ENCODE data around the gene COL4A4. TPM values are rescaled to one million over a fixed set of nuclear protein-coding genes. Genes with fewer than 3 reads are reported as not detected.

The COL4A4 gene
- total and polyA plus RNA-seq, 2 of the 13 experiments (the other 11 are each of a cell fraction or from before 2014, with no cell fraction given): not detected

DNA sequence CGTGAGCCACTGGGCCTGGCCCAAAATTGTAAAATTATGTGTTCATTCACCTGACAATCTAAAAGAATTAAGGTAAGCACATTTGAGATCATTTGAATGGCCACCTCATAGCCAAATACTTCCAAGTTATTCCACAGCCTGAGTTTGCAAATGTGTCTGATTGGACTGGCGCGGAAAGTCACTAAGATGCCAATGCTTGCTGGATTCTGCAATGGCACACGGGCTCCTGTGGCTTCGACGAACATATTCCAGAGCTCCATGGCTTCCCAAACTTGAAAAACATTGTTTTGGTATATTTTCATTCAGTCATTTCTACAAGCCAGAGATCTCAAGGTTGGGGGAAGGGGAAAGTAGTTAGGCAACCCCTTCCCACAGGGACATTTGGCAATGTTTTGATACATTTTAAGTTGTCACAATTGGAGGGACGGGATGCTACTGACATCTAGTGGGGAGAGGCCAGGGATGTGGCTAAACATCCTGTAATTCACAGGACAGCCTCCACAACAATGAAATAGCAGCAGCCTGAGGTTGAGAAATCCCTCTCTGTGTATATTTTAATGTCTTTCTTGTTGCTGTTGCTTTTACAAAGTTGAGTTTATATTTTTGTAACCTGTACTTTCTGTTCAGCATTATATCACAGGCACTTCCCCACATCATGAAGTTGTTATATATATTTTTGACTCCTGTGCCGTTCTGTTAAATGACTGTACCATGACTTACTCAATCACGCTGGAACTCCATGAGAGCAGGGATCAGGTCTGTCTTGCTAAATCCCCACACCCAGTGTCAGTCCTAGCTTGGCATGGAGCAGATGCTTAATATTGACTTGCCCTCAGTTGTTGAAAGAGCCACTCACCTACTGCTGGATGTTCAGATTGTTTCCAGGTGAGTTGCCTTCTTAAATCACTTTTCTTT, 56.9 kb downstream of the COL4A4 start (continued):
- TF ChIP-seq, protein P1, sequence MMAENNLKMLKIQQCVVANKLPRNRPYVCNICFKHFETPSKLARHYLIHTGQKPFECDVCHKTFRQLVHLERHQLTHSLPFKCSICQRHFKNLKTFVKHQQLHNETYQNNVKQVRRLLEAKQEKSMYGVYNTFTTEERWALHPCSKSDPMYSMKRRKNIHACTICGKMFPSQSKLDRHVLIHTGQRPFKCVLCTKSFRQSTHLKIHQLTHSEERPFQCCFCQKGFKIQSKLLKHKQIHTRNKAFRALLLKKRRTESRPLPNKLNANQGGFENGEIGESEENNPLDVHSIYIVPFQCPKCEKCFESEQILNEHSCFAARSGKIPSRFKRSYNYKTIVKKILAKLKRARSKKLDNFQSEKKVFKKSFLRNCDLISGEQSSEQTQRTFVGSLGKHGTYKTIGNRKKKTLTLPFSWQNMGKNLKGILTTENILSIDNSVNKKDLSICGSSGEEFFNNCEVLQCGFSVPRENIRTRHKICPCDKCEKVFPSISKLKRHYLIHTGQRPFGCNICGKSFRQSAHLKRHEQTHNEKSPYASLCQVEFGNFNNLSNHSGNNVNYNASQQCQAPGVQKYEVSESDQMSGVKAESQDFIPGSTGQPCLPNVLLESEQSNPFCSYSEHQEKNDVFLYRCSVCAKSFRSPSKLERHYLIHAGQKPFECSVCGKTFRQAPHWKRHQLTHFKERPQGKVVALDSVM (CRISPR knock-in tag; IDR thresholded peaks at IDR 0.05): no peak
- TF ChIP-seq EP300 (IDR thresholded peaks at IDR 0.05; ENCODE audit: low read depth in 2 of 2, low read length in 2 of 2) (no peak), EP300 (CRISPR knock-in tag; IDR thresholded peaks at IDR 0.05; ENCODE audit: borderline replicate concordance) (no peak), FOXO1 (CRISPR knock-in tag; IDR thresholded peaks at IDR 0.05) (0 out of 2 replicates have a peak, but pooled peaks have one; percentile 33), REPIN1 (CRISPR knock-in tag; IDR thresholded peaks at IDR 0.05; ENCODE audit: borderline replicate concordance, low read depth) (no peak), ZNF292 (CRISPR knock-in tag; IDR thresholded peaks at IDR 0.05; ENCODE audit: borderline replicate concordance, low read depth) (no peak), ZNF12 (CRISPR knock-in tag; IDR thresholded peaks at IDR 0.05) (0 out of 2 replicates have a peak, but pooled peaks have one; percentile 21), RBM22 (optimal IDR thresholded peaks at IDR 0.05; ENCODE audit: low read length) (no peak), SATB2 (CRISPR knock-in tag; IDR thresholded peaks at IDR 0.05) (no peak), TP53 (CRISPR knock-in tag; conservative IDR thresholded peaks at IDR 0.05) (no peak), ZNF850 (CRISPR knock-in tag; conservative IDR thresholded peaks at IDR 0.05) (no peak)
- TF ChIP-seq, protein P2, sequence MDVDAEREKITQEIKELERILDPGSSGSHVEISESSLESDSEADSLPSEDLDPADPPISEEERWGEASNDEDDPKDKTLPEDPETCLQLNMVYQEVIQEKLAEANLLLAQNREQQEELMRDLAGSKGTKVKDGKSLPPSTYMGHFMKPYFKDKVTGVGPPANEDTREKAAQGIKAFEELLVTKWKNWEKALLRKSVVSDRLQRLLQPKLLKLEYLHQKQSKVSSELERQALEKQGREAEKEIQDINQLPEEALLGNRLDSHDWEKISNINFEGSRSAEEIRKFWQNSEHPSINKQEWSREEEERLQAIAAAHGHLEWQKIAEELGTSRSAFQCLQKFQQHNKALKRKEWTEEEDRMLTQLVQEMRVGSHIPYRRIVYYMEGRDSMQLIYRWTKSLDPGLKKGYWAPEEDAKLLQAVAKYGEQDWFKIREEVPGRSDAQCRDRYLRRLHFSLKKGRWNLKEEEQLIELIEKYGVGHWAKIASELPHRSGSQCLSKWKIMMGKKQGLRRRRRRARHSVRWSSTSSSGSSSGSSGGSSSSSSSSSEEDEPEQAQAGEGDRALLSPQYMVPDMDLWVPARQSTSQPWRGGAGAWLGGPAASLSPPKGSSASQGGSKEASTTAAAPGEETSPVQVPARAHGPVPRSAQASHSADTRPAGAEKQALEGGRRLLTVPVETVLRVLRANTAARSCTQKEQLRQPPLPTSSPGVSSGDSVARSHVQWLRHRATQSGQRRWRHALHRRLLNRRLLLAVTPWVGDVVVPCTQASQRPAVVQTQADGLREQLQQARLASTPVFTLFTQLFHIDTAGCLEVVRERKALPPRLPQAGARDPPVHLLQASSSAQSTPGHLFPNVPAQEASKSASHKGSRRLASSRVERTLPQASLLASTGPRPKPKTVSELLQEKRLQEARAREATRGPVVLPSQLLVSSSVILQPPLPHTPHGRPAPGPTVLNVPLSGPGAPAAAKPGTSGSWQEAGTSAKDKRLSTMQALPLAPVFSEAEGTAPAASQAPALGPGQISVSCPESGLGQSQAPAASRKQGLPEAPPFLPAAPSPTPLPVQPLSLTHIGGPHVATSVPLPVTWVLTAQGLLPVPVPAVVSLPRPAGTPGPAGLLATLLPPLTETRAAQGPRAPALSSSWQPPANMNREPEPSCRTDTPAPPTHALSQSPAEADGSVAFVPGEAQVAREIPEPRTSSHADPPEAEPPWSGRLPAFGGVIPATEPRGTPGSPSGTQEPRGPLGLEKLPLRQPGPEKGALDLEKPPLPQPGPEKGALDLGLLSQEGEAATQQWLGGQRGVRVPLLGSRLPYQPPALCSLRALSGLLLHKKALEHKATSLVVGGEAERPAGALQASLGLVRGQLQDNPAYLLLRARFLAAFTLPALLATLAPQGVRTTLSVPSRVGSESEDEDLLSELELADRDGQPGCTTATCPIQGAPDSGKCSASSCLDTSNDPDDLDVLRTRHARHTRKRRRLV (CRISPR knock-in tag; IDR thresholded peaks at IDR 0.05): no peak
- TF ChIP-seq, protein P3, sequence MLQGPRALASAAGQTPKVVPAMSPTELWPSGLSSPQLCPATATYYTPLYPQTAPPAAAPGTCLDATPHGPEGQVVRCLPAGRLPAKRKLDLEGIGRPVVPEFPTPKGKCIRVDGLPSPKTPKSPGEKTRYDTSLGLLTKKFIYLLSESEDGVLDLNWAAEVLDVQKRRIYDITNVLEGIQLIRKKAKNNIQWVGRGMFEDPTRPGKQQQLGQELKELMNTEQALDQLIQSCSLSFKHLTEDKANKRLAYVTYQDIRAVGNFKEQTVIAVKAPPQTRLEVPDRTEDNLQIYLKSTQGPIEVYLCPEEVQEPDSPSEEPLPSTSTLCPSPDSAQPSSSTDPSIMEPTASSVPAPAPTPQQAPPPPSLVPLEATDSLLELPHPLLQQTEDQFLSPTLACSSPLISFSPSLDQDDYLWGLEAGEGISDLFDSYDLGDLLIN (CRISPR knock-in tag; IDR thresholded peaks at IDR 0.05; ENCODE audit: borderline replicate concordance): no peak

Measured in HepG2 (cell line).